GM21447 (cell line): ENCODE data around the gene YKT6.
"Not testable (repeated sequence)": the region's sequence is repeated elsewhere in the genome, so short reads cannot be mapped to it uniquely, and the experiment has no call there.

Experiments
- ATAC-seq: cut with Tn5 transposase; IDR thresholded peaks from one replicate; pipeline ENCODE4 v1.9.1; 2021; ENCODE audit not compliant: unreplicated experiment

Gene YKT6

GRCh38 chr7:44200699-44201461, at the start of gene YKT6:
Gene YKT6 (plus strand): TSS chr7:44200978. CDS start chr7:44201136, 158 bp downstream.
- peak; percentile 100 for ATAC-seq

- no peak for ATAC-seq
These were observed 48.8 kb upstream of the YKT6 start for GRCh38 chr7:44151956-44152355.

DNA sequence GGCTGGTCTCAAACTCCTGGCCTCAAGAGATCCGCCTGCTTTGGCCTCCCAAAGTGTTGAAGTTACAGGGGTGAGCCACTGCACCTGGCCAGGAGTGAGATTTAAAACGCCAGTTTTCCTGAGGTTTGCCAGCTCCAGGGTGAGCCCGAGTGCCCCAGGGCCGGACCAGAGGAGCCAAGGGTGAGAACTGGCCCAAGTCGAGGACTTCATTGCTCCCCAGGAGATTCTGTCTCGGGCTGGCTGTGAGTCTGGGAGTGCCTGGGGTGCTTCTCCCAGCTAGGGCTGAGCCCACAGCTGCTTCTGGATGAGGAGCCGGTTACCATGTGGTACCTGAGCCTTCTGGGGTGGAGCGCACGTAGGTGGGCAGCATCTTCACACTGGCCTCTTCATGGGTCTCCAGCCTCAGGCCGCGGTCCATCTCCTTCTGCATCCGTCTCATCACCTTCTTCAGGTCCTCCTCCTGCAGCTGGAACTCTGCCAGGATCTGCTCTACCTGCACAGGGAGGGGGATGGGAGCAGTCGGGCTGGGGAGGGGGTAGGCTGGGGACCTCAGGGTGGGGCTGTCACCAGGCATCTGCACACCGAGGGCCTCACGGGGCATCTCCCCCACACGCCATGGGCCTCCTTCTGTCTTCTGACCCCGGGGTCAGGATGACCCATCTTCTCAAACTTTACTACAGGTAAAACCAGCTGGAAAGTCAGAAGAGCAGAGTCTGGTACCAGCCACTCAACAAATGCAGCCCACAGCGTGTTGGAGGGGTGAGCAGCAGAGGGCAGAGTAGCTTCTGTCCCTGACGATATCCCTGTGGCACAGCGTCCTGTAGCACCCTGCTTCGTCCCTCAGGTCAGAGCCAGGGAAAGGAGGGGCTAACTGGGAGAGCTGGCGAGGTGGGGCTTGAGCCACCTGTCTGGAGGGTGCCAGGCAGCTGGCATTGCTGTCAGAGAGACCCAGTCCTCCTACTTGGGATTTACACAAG, 47.5 kb upstream of the YKT6 start:
- ATAC-seq, result no peak

DNA sequence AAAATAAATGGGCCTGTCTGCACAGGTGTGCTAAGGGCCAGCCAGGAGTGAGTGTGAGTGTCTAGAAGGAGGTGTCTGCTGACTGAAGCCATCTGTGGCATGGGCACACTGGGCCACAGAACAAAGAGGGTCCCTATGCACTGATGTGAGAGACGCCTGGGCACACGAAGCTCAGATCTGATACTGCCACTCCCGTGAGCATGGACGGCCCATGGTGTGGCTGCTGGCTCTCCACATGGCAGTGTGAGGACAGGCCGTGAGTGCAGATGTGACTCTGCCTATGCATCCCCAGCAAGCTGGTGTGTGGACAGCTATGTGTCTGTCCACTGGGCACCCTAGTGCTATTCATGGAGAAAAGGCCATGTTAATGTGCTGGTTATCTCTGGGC, 46.8 kb upstream of the YKT6 start:
- ATAC-seq, result no peak

- ATAC-seq, result no peak
These were observed 46.1 kb upstream of the YKT6 start for GRCh38 chr7:44154703-44155102.

- no peak for ATAC-seq
These were observed 45.3 kb upstream of the YKT6 start for GRCh38 chr7:44155191-44156185.

GRCh38 chr7:44156453-44157010, 44.2 kb upstream of the YKT6 start:
- ATAC-seq, result no peak

DNA sequence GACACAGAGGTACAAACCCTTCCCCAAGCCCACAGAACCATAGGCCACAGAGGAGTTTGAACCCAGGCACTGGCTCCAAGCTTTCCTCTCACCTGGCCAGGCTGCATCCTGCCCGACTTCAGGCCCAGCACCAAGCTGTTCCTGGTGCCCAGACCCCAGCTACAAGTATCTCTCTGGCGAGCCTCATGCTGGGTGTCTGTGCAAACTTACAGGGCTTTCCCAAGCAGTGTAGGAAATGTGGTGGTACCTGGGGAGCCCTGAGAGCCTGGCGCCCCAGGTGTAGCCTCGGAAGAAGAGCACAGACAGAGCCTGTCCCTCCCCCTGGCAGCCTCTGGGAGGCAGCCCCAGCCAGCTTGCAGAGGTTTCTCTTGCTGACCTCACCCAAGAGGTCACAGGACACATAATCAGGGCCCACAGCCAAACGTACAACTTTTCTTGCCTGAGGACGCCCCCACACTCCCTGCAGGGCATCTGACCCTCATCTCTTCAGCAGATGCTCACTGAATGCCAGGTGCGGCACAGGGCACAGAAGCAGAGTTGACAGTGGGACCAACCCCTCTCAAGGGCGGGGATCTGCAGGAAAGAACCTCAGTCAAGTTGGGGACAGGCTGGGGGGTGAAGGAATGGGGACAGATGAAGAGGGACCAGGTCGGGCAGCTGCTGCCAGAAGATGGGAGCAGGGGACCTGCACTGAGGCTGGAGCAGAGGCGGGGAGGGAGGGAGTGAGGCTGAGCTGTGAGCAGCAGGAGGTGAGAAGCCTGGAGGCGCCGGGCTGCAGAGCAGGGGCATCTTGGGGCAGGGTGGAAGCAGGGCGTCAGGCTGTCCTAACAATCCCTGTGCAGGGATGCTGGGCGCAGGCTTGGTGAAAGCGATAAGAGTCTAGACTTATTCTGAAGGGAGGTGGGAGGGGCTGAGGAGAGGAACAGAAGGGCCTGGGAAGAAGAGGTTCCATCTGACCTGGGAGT, 43.4 kb upstream of the YKT6 start:
- no peak for ATAC-seq

GRCh38 chr7:44158096-44158872, 42.5 kb upstream of the YKT6 start:
- no peak for ATAC-seq

- ATAC-seq, result no peak
These were observed 41.7 kb upstream of the YKT6 start for GRCh38 chr7:44158873-44159631.

DNA sequence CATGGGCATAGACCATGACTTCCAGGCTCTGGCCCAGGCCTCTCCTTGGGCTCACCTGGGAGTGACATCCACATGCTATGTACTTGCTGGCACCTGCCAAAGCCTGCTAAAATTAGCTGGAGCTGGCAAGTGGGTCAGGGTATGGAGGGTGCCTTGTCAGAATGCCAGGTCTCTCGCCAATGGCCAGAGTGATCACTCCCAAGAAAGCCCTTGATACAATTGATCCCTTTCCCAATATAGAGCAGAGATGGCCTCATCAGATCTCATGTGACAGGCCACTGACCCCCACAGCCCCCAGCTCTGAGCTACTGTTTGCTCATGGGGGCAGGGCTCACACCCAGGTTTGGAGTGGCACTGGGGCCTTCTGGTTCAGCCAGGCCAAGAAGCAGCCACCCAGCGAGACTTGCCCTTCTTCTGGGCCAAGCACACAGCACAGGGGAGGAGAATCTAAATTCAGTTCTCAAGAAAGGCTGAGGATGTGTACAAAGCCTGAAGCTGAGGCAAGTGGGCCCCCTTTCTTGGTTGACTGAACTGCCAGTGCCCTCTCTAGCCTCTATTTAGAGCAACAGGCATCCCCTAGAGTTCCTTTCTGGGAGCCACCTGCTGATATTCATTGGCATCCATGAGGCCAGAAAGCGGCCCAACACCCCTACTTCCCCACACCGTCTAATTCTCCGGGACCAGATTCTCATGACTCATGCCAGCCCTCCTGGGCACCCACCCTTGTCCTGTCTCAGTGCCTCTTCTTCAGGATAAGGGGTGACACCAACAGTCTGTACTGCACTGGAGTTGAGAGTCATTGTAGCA, 40.8 kb upstream of the YKT6 start:
- no peak for ATAC-seq

DNA sequence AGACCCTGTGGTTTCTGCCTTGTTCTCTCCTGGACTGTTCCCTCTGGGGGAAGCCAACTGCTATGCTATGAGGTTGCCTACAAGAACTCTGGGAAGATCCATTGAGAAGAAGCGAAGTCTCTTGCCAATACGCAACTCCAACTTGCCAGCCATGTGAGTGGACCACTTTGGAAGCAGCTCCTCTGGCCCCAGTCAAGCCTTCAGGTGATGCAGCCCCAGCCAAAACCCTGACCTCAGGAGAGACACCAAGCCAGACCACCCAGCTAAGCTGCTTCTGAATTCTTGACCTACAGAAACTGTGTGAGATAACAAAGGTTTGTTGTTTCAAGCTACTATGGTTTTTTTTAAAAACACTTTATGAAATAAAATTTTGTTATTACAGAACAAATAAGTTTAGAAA, 39.4 kb upstream of the YKT6 start:
- ATAC-seq, result no peak

DNA sequence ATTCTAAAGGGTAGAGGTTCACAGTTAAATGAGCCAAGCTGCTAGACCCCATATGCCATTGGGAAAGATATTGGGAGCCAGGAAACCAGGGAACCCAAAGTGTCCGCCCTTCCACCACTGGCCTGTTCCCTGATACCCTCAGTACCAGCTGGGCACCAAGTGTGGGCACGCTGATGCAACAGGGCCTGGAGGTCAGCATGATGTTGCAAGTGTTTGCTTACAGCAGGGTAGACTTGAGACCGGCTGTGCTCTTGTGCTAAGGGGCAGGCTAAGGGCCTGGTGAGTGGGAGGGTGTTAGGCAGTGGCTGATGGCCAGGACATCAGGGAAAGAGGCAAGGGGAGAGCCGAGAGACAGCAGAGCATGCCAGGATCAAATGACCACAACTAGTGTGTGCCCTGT, 38.6 kb upstream of the YKT6 start:
- ATAC-seq, result no peak

GRCh38 chr7:44162785-44163395, 37.9 kb upstream of the YKT6 start:
- no peak for ATAC-seq

- ATAC-seq, result no peak
These were observed 37.2 kb upstream of the YKT6 start for GRCh38 chr7:44163591-44163990.

DNA sequence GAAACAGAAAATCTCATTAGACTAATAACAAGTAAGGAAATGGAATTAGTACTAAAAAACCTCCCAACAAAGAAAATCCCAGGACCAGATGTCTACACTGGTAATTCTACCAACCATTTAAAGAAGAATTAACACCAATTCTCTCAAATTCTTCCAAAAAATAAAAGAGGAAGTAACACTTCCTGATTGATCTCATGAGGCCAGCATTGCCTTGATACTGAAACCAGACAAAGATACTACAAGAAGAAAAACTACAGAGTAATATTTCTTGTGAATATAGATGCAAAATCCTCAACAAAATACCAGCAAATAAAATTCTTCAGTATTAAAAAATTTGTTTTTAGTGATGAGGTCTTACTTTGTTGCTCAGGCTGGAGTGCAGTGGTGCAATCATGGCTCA, 32.9 kb upstream of the YKT6 start:
- no peak for ATAC-seq

DNA sequence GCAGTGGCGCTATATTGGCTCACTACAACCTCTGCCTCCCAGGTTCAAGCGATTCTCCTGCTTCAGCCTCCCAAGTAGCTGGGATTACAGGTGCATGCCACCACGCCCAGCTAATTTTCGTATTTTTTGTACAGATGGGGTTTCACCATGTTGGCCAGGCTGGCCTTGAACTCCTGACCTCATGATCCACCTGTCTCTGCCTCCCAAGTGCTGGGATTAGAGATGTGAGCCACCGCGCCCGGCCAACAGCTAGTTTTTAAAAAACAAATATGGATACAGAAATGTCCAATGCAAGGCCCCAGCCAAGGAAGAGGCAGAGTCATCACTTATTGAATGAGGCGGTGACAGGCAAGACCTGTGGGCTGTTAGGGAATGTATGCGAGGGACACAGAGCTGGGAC, 28.9 kb upstream of the YKT6 start:
- ATAC-seq, result not testable (repeated sequence)
